Measurements from ENCODE around the gene GEMIN5.
A peak's percentile ranks its signal among the peaks of the same experiment; 100 is the strongest.

Gene GEMIN5

GRCh38 chr5:154884424-154884823 lies 53.6 kb downstream of the GEMIN5 start:
- DNase-seq: no peak

GRCh38 chr5:154881986-154882385 lies 56.0 kb downstream of the GEMIN5 start:
- DNase-seq: no peak

GRCh38 chr5:154878642-154879335 lies 59.2 kb downstream of the GEMIN5 start:
- DNase-seq: no peak

- DNase-seq: no peak
Observed at GRCh38 chr5:154873791-154874331, 64.2 kb downstream of the GEMIN5 start.

- DNase-seq: no peak
Observed at GRCh38 chr5:154871734-154872133, 66.3 kb downstream of the GEMIN5 start.

GRCh38 chr5:154868702-154869101 lies 69.3 kb downstream of the GEMIN5 start:
- DNase-seq: no peak

GRCh38 chr5:154866841-154867240 lies 71.2 kb downstream of the GEMIN5 start:
- DNase-seq: no peak

- no peak for DNase-seq
Observed at GRCh38 chr5:154865466-154866184, 72.4 kb downstream of the GEMIN5 start.

- DNase-seq: no peak
Observed at GRCh38 chr5:154863291-154864080, 74.5 kb downstream of the GEMIN5 start.

- DNase-seq: no peak
Observed at GRCh38 chr5:154862766-154863165, 75.2 kb downstream of the GEMIN5 start.

GRCh38 chr5:154861946-154862345 lies 76.1 kb downstream of the GEMIN5 start:
- no peak for DNase-seq

GRCh38 chr5:154860765-154861164 lies 77.2 kb downstream of the GEMIN5 start:
- DNase-seq: no peak

- DNase-seq: no peak
Observed at GRCh38 chr5:154860123-154860522, 77.9 kb downstream of the GEMIN5 start.

GRCh38 chr5:154858972-154859871 lies 78.8 kb downstream of the GEMIN5 start:
- DNase-seq: no peak

- peak; percentile 97 for DNase-seq
Observed at GRCh38 chr5:154858297-154858971, 79.6 kb downstream of the GEMIN5 start, which contains the start of gene CNOT8. CNOT8 (plus strand) TSS chr5:154858627; CDS start chr5:154863279, 4,652 bp downstream.

GRCh38 chr5:154857530-154858296 lies 80.3 kb downstream of the GEMIN5 start:
- DNase-seq: peak; percentile 94

- no peak for DNase-seq
Observed at GRCh38 chr5:154851351-154851750, 86.7 kb downstream of the GEMIN5 start.

GRCh38 chr5:154850255-154851062 lies 87.6 kb downstream of the GEMIN5 start, which contains the start of gene FAXDC2:
FAXDC2 (minus strand) TSS chr5:154850603; CDS start chr5:154838178, 12,425 bp downstream.
- DNase-seq: no peak

GRCh38 chr5:154849791-154850201 lies 88.2 kb downstream of the GEMIN5 start:
- no peak for DNase-seq
